Endothelial cell of umbilical vein (primary cell): Measurements from ENCODE around the gene DGKA. TPM values are rescaled to one million over a fixed set of nuclear protein-coding genes. Genes with fewer than 3 reads are reported as not detected.

Experiments used
- BruUV-seq: library from RNA; stranded (reverse); fragments of 400-500 nt; replicated peaks from 2 replicates; lab custom pipeline; 2021; lab: Mats Ljungman, UMichigan
- CTCF ChIA-PET: fragments of 300-600, 350-600 bp; sonication (Branson Sonifier 250); formaldehyde crosslinking; loops from one replicate; lab custom pipeline; 2021; ENCODE audit warnings: antibody characterized with exemption, inconsistent platforms; lab: Charles Lee
- POLR2A ChIA-PET: fragments of 300-600, 350-600 bp; sonication (Branson Sonifier 250); formaldehyde crosslinking; loops from one replicate; lab custom pipeline; 2021; ENCODE audit warnings: antibody characterized with exemption, inconsistent platforms; lab: Charles Lee
- DNase-seq: peaks from one replicate; pipeline ENCODE4 v3.0.0-alpha.2; 2011; ENCODE audit warnings: low read depth, low spot score
- FAIRE-seq: peaks from 2 replicates; lab custom pipeline; 2011; peaks lifted over from hg19 to GRCh38; lab: Jason Lieb, UNC
- H2AFZ ChIP-seq: 2 replicates; pipeline ENCODE4 v1.6.0; 2012; ENCODE audit warnings: low read depth, low read length, control low read depth, inconsistent platforms
- H3K27ac ChIP-seq: 2 replicates; pipeline ENCODE4 v1.5.1; 2011; ENCODE audit warnings: low read depth, mild to moderate bottlenecking, control low read depth, low read length, moderate library complexity; ENCODE audit not compliant: insufficient read depth
- H3K27me3 ChIP-seq, 2 experiments: 2 replicates each; pipeline versions ENCODE4 v1.6.0 to v1.6.1; 2011; ENCODE audit warnings: low read length in 2 of 2, mixed read lengths in 1 of 2; ENCODE audit not compliant: control insufficient read depth in 2 of 2, insufficient read depth in 2 of 2
- H3K36me3 ChIP-seq, 2 experiments: 2 replicates in 1 of 2; 3 replicates in 1 of 2; pipeline ENCODE4 v1.5.1; 2011; ENCODE audit warnings: low read length in 2 of 2, mild to moderate bottlenecking in 1 of 2, moderate library complexity in 1 of 2; ENCODE audit not compliant: control insufficient read depth in 2 of 2, insufficient read depth in 2 of 2; ENCODE audit errors: extremely low read depth in 1 of 2
- H3K4me1 ChIP-seq: 3 replicates; pipeline ENCODE4 v1.5.1; 2011; ENCODE audit warnings: mild to moderate bottlenecking, low read length; ENCODE audit not compliant: control insufficient read depth, insufficient read depth; ENCODE audit errors: extremely low read depth
- H3K4me2 ChIP-seq: 2 replicates; pipeline ENCODE4 v1.6.1; 2011; ENCODE audit warnings: low read length, control low read depth, mixed read lengths; ENCODE audit not compliant: insufficient read depth
- H3K4me3 ChIP-seq, 3 experiments: fragments of 200-600 bp in 1 of 3; sonication (generic), shearing (Covaris generic) in 1 of 3; replicated peaks in 1 of 3; 2 replicates each; pipeline ENCODE4 v1.5.1; 2011 to 2016; ENCODE audit warnings: control low read depth in 3 of 3, low read length in 3 of 3, mild to moderate bottlenecking in 2 of 3, inconsistent platforms in 1 of 3, low read depth in 1 of 3, moderate library complexity in 1 of 3; ENCODE audit not compliant: insufficient read depth in 1 of 3
- H3K79me2 ChIP-seq: 2 replicates; pipeline ENCODE4 v1.6.0; 2012; ENCODE audit warnings: low read length, inconsistent platforms; ENCODE audit not compliant: control insufficient read depth, insufficient read depth
- H3K9ac ChIP-seq: replicated peaks from 2 replicates; pipeline ENCODE3; 2011; ENCODE audit warnings: low read length, control low read depth; ENCODE audit not compliant: insufficient read depth; ENCODE audit errors: extremely low read depth
- H3K9me1 ChIP-seq: replicated peaks from 3 replicates; pipeline ENCODE4 v1.6.0; 2011; ENCODE audit warnings: mild to moderate bottlenecking, low read length; ENCODE audit not compliant: control insufficient read depth, insufficient read depth; ENCODE audit errors: extremely low read depth
- H3K9me3 ChIP-seq: replicated peaks from 2 replicates; pipeline ENCODE4 v1.5.1; 2012; ENCODE audit warnings: low read length, inconsistent platforms; ENCODE audit not compliant: control insufficient read depth, insufficient read depth
- H4K20me1 ChIP-seq: replicated peaks from 2 replicates; pipeline ENCODE3; 2011; ENCODE audit warnings: mild to moderate bottlenecking, low read length; ENCODE audit not compliant: control insufficient read depth, insufficient read depth; ENCODE audit errors: extremely low read depth
- EZH2 ChIP-seq: IDR thresholded peaks from 2 replicates; pipeline ENCODE4 v1.6.1; 2012; ENCODE audit warnings: borderline replicate concordance, low read depth, mild to moderate bottlenecking, moderate library complexity, low read length, inconsistent platforms; ENCODE audit not compliant: severe bottlenecking
- FOS ChIP-seq: IDR thresholded peaks from 2 replicates; pipeline ENCODE4 v1.6.1; 2011; ENCODE audit warnings: mild to moderate bottlenecking, low read length, moderate library complexity, borderline replicate concordance; ENCODE audit not compliant: insufficient read depth
- GATA2 ChIP-seq: IDR thresholded peaks from 2 replicates; pipeline ENCODE4 v1.7.0; 2011; ENCODE audit warnings: low read depth, mild to moderate bottlenecking, moderate library complexity, mixed read lengths, low read length; ENCODE audit not compliant: insufficient read length, insufficient read depth
- JUN ChIP-seq: IDR thresholded peaks from 2 replicates; pipeline ENCODE4 v1.6.1; 2011; ENCODE audit warnings: borderline replicate concordance, low read depth; ENCODE audit not compliant: insufficient read length, insufficient read depth
- MAX ChIP-seq: IDR thresholded peaks from 2 replicates; pipeline ENCODE4 v1.6.1; 2011; ENCODE audit not compliant: insufficient read depth, insufficient read length
- MYC ChIP-seq: IDR thresholded peaks from one replicate; pipeline ENCODE4 v1.6.1; 2011; ENCODE audit warnings: mild to moderate bottlenecking, low read depth, low read length
- POLR2A ChIP-seq: IDR thresholded peaks from 2 replicates; pipeline ENCODE4 v1.6.1; 2012; ENCODE audit warnings: low read depth, mild to moderate bottlenecking, control low read depth, low read length
- POLR2AphosphoS5 ChIP-seq: IDR thresholded peaks from 2 replicates; pipeline ENCODE4 v1.6.1; 2012; ENCODE audit warnings: low read depth, mild to moderate bottlenecking, control low read depth, low read length, moderate library complexity; ENCODE audit not compliant: insufficient read depth
- dilution Hi-C: fragments of 300-500 bp; cut with MboI; formaldehyde crosslinking; loops from one replicate; pipeline ENCODE4 v1.15.0; 2019; ENCODE audit warnings: low sequenced_read_pairs; ENCODE audit not compliant: extremely low pct_ligation_motif_present
- intact Hi-C: fragments of 100-400 bp; cut with micrococcal nuclease; formaldehyde crosslinking; loops from one replicate; pipeline ENCODE4 v1.10.0; 2022
- polyA plus RNA-seq, 4 experiments: library from polyadenylated mRNA; depleted of rRNA in 3 of 4; stranded (reverse) in 3 of 4; unstranded in 1 of 4; fragments of >200 nt; gene quantifications; 2 replicates each; pipeline versions ENCODE4 v1.2.1 to v1.2.3, GENCODE V29; 2011 to 2012; ENCODE audit warnings: missing spikeins in 1 of 4
- total RNA-seq: library from RNA; stranded (reverse); gene quantifications from 2 replicates; pipeline ENCODE4 v1.2.3, GENCODE V29; 2021
- TF ChIP-seq, protein P1 (sequence below), 2 donors: IDR thresholded peaks; 1 replicate in 1 of 2; 2 replicates in 1 of 2; pipeline ENCODE4 v1.5.1; 2011; ENCODE audit warnings: low read length in 2 of 2, mild to moderate bottlenecking in 2 of 2, moderate library complexity in 2 of 2, control low read depth in 1 of 2, inconsistent platforms in 1 of 2, low read depth in 1 of 2; ENCODE audit not compliant: insufficient read depth in 1 of 2; ENCODE audit errors: extremely low read depth in 1 of 2

Gene DGKA
- total and polyA plus RNA-seq, 2 donors (not counting 3 experiments of a cell fraction or from before 2014, with no cell fraction given): 49.8 to 53.2 TPM

GRCh38 chr12:55912908-55913307 lies 18.1 kb upstream of the DGKA start:
- H3K4me2 ChIP-seq: no peak overlapping the region
- no peak overlapping the region for H3K9ac ChIP-seq
- no peaks in the 10 kb centered on the region for H3K9me3 ChIP-seq
- no peak overlapping the region for H2AFZ ChIP-seq
- dilution Hi-C loops (no loop called here), intact Hi-C loops (no loop called here)
- no peaks in the 10 kb centered on the region for H3K9me1 ChIP-seq
- ChIA-PET CTCF (no interaction called here), POLR2A (no interaction called here)
- H3K4me3 ChIP-seq: no peak overlapping the region
- no peak for FAIRE-seq
- peaks cover 7% of the 10 kb centered on the region for H3K79me2 ChIP-seq
- H4K20me1 ChIP-seq: no peaks in the 10 kb centered on the region
- no peak for DNase-seq
- no peak overlapping the region for H3K27ac ChIP-seq
- no TSS peak for BruUV-seq
- peaks cover 12% of the 10 kb centered on the region for H3K4me1 ChIP-seq
- no peaks in the 10 kb centered on the region for H3K27me3 ChIP-seq
- peaks cover 0 to 3% of the 10 kb centered on the region in 2 experiments for H3K36me3 ChIP-seq
- no peak for TF ChIP-seq POLR2A
- TF ChIP-seq GATA2: no peak
- TF ChIP-seq MYC: no peak
- no peak for TF ChIP-seq EZH2
- TF ChIP-seq, protein P1, sequence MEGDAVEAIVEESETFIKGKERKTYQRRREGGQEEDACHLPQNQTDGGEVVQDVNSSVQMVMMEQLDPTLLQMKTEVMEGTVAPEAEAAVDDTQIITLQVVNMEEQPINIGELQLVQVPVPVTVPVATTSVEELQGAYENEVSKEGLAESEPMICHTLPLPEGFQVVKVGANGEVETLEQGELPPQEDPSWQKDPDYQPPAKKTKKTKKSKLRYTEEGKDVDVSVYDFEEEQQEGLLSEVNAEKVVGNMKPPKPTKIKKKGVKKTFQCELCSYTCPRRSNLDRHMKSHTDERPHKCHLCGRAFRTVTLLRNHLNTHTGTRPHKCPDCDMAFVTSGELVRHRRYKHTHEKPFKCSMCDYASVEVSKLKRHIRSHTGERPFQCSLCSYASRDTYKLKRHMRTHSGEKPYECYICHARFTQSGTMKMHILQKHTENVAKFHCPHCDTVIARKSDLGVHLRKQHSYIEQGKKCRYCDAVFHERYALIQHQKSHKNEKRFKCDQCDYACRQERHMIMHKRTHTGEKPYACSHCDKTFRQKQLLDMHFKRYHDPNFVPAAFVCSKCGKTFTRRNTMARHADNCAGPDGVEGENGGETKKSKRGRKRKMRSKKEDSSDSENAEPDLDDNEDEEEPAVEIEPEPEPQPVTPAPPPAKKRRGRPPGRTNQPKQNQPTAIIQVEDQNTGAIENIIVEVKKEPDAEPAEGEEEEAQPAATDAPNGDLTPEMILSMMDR (IDR thresholded peaks at IDR 0.05; ENCODE audit: extremely low read depth in 1 of 2, insufficient read depth in 1 of 2, low read depth in 1 of 2, low read length in 2 of 2): no peak

DNA sequence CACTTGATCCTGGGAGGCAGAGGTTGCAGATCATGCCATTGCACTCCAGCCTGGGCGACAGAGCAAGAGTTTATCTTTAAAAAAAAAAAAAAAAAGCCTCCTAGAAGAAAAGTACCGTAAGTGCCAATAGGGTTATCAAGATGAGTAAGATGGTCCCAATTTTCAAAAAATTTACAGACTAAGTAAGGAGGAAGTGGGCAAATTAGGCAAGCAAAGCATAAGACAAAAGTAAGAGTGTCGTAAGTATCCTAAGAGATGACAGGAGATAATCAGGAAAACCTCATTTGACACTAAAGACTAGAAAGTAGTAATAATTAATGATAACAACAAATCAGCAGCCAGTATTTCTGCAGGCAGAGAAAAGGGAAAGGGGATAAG lies 15.5 kb upstream of the DGKA start:
- Histone ChIP-seq H3K9me1 (no peaks in the 10 kb centered on the region), H3K4me3 (no peak overlapping the region), H3K4me2 (no peak overlapping the region), H4K20me1 (no peaks in the 10 kb centered on the region), H3K4me1 (peaks cover 12% of the 10 kb centered on the region), H3K27me3 (no peaks in the 10 kb centered on the region), H3K9ac (no peak overlapping the region), H3K9me3 (no peaks in the 10 kb centered on the region), H3K27ac (no peak overlapping the region), H3K79me2 (peaks cover 13% of the 10 kb centered on the region), H2AFZ (no peak overlapping the region), H3K36me3 (peaks cover 0 to 3% of the 10 kb centered on the region in 2 experiments)
- no peak for DNase-seq
- dilution Hi-C loops (no loop called here), intact Hi-C loops (no loop called here)
- BruUV-seq: no TSS peak
- no peak for TF ChIP-seq POLR2AphosphoS5
- no peak for TF ChIP-seq JUN
- TF ChIP-seq GATA2: no peak
- no peak for TF ChIP-seq MYC
- no peak for TF ChIP-seq EZH2
- TF ChIP-seq POLR2A: no peak
- TF ChIP-seq, protein P1 (IDR thresholded peaks at IDR 0.05; ENCODE audit: extremely low read depth in 1 of 2, insufficient read depth in 1 of 2, low read depth in 1 of 2, low read length in 2 of 2): no peak
- no peak for TF ChIP-seq MAX
- no peak for TF ChIP-seq FOS
- FAIRE-seq: no peak
- ChIA-PET CTCF (interaction anchor here (0.9 to 2.2 kb wide), 5 partner anchors 11 to 98 kb away, joined by 3 to 12 read pairs (median 4); partner anchors contain the start of genes ORMDL2, PYM1 and SARNP), POLR2A (no interaction called here)
